Activated T-cell treated with anti-CD3 and anti-CD28 coated beads for 1 hour (primary cell): ENCODE data around the gene TMPRSS11E.
"Not testable (repeated sequence)": the region's sequence is repeated elsewhere in the genome, so short reads cannot be mapped to it uniquely, and the experiment has no call there.

Source experiments
- DNase-seq: peaks from one replicate; pipeline ENCODE4 v3.0.0-alpha.2; 2020; ENCODE audit warnings: low read depth

Gene TMPRSS11E, protein sequence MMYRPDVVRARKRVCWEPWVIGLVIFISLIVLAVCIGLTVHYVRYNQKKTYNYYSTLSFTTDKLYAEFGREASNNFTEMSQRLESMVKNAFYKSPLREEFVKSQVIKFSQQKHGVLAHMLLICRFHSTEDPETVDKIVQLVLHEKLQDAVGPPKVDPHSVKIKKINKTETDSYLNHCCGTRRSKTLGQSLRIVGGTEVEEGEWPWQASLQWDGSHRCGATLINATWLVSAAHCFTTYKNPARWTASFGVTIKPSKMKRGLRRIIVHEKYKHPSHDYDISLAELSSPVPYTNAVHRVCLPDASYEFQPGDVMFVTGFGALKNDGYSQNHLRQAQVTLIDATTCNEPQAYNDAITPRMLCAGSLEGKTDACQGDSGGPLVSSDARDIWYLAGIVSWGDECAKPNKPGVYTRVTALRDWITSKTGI

DNA sequence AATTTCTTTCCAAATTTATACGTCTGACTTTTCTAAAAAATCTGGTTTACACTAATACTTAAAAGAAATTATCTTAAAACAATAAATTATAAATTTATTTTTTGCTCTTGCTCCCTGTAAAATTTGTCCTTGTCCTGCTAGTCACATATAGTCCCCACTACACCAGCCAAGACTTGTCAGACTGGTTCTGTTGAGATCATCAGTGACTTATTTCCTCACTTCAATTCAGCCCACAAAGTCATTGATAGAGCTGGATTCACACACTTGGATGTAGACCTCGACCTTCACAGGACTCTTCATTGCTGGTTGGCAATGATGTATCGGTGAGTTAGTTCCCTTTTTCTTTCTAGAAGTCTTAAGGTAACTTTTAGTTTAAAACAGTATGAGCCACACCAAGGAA is at the start of gene TMPRSS11E:
TSS of gene TMPRSS11E (plus strand) at position 263 of the 400 bp plus-strand sequence. CDS start at position 313, 50 bp downstream.
- DNase-seq: no peak

DNA sequence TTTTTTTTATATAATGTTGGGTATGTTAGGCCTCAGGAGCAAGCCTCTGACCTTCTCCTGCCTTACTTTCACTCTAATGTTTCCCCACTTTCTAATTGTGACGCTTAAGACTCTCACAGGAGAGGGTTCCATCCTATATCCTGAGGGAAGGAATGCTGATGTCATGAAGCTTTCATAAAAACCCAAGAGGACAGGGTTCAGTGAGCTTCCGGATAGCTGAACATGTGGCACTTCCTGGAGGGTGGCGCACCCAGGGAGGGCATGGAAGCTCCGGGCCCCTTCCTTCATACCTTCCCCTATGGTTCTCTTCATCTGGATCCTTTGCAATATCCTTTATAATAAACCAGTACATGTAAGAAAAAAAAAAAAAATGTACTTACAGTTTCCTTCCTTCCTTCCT is 48.0 kb upstream of the TMPRSS11E start:
- DNase-seq: no peak

DNA sequence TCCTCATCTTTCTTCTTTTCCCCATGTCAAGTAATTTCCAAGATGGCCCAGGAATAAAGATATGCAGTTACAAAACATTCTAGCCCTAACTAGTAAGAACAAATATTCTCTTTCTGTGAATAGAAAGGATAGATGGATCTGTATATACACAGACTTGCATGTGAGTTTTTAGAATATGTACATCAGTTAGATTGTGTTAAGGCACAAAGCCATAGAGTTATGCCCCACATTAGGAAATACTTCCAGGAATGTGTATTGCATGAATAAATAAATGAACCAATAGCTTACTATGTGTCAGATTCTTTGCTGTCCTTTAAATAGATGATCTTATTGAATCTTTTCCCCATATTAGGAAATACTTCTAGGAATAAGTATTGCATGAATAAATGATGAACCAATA is 46.0 kb upstream of the TMPRSS11E start:
- no peak for DNase-seq

DNA sequence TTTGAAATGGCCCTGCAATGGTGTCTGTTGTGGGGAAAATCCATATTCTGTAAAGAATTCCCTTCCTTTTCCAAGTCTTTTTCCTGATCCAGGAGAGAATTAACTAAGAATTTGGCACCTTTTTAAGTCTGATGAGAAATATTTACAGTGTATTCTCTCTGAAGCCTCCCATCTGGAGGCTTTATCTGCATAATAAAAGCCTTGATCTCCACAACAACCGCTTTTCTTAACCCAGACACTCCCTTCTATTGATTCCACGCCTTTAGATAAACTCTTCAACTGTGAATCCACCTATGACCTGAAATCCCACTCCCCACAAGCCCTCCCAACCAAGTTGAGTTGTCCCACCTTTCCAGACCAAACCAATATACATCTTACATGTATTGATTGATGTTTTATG is 43.1 kb upstream of the TMPRSS11E start:
- DNase-seq: no peak

DNA sequence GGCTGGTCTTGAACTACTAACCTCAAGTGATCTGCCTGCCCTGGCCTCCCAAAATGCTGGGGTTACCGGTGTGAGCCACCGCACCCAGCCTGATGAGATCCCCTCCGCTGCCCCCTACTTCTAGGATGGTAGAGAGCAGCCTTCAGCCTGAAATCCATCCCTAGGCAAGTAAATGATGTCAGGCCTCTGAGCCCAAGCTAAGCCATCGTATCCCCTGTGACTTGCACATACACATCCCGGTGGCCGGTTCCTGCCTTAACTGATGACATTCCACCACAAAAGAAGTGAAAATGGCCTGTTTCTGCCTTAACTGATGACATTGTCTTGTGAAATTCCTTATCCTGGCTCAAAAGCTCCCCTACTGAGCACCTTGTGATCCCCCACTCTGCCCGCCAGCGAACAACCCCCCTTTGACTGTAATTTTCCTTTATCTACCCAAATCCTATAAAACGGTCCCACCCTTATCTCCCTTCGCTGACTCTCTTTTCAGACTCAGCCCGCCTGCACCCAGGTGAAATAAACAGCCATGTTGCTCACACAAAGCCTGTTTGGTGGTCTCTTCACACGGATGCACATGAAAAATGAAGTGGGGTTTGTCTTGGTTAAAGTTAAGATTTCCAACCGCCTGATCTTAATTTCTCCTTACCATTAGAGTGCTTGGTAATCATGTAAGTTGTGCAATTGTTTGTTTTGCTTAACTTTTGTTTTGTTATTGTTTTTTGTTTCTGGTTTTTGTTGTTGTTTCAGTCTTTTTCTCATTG is 41.4 kb upstream of the TMPRSS11E start:
- not testable (repeated sequence) for DNase-seq

DNA sequence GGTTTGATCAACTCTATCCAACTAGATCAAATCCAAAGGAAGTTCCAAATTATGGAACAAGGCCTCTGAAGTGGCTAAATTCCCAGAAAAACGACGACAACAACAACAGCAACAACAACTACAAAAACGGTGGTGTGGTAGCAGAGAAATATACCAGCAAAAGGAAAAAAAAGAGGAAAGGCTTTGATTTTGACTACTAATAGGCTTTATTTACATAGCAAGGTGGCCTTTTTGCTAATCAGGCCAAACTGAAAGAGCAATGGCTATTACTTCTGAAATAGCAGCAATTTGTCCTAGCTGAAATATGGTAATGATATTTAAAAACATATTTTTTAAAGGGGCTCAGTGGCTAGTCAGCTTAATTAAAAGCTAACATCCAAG is 40.8 kb upstream of the TMPRSS11E start:
- DNase-seq: no peak

DNA sequence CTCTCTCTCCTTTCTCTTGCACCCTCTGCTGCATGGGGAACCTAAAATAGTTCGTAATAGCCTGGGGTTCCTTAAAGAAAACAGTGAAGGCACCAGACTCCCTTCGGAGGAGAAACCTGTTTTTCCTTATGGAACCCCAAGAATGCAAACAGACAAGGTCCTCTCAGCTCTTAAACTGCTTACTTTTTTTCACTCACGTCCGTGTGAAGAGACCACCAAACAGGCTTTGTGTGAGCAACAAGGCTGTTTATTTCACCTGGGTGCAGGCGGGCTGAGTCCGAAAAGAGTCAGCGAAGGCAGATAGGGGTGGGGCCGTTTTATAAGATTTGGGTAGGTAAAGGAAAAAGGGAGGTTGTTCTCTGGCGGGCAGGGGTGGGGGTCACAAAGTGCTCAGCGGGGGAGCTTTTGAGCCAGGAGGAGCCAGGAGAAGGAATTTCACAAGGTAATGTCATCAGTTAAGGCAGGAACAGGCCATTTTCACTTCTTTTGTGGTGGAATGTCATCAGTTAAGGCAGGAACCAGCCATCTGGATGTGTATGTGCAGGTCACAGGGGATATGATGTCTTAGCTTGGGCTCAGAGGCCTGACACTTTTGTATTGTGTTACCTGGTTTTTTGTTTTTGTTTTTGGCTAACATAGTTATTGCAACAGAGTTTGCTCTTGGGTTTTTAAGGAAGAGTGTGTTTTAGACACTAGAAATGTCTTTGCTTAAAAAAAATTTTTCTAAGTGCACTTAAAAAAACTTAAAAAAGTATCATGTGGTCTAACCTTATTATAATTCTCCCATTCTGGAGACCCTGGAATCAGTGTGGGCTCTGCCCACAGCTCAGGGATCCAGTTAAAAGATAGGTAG is 40.0 kb upstream of the TMPRSS11E start:
- not testable (repeated sequence) for DNase-seq

DNA sequence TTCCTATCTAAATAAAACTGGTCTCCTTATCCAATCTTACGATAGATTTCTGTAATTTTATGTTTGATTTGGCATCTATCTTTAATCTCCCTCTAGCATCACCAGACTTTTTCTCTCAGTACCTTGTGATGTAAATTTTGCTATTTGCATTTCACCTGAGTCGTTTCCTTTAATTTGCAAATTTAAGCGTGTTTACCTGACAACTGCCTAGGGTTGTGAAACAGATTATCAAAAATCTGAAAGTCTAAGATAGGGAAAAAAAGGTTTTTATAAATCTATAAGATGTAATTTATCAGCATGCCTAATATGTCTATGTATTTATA is 39.4 kb upstream of the TMPRSS11E start:
- no peak for DNase-seq

DNA sequence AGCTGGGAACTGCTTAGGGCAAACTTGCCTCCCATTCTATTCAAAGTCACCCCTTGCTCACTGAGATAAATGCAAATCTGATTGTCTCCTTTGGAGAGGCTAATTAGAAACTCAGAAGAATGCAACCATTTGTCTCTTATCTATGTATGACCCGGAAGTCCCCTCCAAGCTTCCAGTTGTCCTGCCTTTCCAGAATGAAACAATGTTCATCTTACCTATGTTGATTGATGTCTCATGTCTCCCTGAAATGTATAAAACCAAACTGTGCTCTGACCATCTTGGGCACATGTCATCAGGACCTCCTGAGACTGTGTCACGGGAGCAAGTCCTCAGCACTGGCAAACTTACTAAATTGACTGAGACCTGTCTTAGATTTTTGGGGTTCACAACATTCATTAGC is 37.1 kb upstream of the TMPRSS11E start:
- DNase-seq: no peak

DNA sequence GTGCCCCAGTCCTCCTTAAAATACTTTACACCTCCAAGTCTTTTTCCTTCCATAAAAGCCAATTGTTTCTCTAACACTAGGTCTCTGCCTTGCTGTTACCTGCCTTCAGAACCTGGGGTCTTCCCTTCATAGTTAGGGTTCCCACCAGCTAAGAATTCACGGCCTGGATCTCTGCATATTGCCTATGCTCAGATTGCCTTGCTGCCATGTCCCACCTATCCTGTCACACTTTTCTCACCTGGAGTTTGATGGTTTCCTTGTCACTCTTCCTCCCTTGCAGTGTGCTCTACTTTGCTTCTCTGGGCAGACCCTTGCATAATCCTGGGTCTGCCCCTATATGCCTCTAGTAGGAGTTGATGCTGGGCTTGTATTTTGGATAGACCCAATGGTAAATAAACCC is 36.6 kb upstream of the TMPRSS11E start:
- no peak for DNase-seq

DNA sequence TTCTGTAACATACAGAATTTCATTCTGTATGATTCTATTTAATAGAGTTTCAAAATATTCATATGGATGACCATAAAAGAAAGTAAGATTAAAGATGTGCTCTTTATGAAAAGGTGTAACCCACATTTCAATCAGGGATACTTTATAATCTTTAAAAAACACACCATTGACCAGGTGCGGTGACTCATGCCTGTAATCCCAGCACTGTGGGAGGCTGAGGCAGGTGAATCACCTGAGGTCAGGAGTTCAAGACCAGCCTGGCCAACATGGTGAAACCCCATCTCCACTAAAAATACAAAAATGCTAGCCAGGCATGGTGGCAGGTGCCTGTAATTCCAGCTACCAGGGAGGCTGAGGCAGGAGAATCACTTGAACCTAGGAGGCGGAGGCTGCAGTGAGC is 35.2 kb upstream of the TMPRSS11E start:
- DNase-seq: not testable (repeated sequence)

DNA sequence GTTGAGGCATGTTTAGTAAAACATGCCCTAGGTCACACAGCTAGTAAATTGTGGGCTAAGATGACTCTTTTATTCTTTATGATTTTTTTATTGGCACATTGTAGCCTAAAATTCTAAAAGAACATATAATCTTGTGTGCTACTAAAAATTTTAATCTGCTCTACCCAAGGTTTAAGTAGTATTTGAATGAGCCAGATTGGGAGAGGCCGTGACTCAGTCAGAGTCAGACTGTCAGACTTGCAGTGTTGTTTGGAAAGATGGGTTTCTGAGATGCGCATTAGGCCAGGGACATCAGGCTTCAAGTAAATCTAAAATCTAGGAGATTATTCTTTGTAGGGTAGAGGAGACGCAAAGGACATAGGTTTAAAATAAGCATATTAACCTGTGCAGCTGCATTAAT is 30.7 kb upstream of the TMPRSS11E start:
- DNase-seq: no peak

DNA sequence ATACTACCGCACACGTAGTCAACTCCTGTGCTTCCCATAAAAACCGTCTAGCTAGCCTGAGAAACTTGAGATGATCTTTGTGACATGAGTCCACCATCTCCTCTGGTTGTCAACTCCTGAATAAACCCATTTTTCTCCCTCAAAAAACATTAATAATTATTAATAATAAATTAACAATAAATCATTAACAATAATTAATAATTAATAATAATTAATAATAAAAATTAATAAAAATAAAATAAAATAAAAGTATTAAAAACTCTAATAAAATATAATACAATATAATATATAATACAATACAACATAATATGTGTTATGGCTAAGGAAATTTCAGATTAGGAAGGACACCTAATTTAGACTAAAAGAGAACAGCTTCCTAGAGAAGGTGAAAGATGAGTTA is 20.7 kb upstream of the TMPRSS11E start:
- no peak for DNase-seq

DNA sequence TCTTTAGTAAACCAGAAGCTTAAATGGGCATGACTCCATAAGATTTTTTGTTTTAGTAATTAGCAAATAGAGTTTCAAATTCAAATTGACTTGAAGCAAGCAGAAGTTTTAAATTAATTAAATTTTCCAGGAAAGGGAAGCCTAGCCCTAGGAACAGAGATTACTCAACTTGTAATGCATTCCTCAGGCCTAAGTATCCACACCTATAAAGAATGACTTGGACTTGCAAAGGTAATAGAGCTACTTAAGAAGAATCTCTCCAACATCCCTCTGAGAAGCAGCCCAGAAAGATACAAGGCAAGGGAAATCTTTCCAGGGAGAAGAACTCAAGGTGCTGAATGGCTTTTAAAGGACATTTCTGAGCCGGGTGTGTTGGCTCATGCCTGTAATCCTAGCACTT is 16.9 kb upstream of the TMPRSS11E start:
- no peak for DNase-seq

DNA sequence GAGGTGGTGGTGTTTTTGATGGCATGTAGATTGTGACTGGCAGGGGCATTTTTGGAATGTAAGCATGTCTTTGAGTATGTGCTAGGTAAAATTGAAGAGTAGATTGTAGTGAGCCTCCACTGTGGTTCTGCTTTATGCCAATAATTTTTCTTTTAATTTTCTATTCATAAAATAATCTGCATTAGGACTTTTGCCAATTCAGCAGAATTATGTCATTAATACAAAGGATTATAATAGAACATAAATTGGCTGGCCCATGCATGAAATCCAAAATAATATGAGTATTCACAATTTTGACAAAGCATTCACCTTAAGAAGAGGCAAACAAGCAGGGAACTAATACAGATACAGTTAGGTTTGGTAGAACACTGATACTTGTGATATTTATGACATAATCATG is 14.9 kb upstream of the TMPRSS11E start:
- DNase-seq: no peak

DNA sequence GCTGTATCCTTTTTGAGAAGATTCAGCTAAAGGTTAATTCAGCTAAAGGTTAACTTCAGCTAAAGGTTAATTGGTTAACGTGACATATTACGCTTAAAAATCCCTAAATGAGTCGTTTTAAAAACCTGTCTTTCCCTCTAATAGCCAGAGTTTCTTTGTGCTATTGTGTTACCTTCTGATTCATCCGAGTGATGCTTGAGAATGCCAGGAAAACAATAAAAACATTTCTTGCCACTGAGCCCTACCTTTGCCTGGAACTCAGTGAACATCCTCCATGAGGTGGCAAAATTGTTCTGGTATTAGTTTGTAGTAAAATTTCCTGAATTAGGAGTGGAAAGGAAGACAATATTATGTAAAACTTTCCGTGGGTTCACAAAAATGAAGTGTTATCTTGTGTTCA is 13.7 kb upstream of the TMPRSS11E start:
- no peak for DNase-seq

DNA sequence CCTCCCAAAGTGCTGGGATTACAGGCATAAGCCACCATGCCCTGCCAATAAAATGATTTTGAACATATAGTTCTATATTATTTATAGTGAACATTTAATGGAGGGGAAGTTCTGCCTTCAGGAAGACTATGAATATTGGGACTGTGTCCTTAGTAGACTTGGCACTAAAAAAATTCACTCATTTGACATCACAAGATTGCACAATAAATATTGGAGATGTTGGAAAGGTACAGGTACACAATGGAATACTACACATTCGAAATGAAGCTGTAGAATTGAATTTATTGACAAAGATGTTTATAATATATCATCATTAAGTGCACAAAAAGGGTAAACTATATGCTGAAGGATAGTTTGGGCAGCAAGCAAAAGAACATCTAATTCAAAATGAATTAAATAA is 13.0 kb upstream of the TMPRSS11E start:
- DNase-seq: no peak

DNA sequence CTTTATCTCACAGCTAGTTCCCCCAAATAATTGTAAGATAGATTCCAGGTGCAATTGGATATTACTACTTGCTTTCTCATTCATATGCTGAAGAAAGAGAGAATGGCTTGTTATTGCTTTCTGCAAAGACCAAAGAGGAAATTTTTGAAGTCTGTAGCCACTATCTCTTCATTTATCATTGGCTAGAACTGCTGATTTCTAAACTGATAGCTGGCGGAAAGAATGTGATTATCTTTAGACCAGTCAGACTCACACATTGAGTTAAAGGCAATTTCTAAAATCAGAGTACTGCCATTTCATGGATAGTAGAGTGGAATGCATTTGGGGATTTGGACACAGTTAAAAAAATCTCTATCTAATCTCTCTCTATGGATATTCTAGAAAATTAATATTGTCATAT is 12.4 kb upstream of the TMPRSS11E start:
- DNase-seq: no peak

DNA sequence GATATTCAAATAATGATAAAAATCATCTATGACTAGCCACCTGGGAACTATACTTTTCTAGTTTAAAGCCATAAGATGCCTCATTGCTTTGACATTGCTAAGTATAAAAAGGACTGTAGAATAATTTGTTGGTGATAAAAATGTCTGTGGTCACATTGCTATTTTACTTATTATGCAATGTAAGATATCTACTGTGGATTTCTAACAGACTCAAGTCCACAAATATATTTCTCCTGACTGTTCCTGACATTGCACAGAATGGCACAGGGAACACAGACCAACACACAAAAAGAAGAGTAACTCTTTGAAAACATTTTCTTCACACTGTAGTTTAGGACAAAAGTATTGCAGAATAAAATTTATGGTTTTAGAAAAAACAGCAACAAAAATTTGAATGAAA is 2.2 kb upstream of the TMPRSS11E start:
- DNase-seq: no peak

DNA sequence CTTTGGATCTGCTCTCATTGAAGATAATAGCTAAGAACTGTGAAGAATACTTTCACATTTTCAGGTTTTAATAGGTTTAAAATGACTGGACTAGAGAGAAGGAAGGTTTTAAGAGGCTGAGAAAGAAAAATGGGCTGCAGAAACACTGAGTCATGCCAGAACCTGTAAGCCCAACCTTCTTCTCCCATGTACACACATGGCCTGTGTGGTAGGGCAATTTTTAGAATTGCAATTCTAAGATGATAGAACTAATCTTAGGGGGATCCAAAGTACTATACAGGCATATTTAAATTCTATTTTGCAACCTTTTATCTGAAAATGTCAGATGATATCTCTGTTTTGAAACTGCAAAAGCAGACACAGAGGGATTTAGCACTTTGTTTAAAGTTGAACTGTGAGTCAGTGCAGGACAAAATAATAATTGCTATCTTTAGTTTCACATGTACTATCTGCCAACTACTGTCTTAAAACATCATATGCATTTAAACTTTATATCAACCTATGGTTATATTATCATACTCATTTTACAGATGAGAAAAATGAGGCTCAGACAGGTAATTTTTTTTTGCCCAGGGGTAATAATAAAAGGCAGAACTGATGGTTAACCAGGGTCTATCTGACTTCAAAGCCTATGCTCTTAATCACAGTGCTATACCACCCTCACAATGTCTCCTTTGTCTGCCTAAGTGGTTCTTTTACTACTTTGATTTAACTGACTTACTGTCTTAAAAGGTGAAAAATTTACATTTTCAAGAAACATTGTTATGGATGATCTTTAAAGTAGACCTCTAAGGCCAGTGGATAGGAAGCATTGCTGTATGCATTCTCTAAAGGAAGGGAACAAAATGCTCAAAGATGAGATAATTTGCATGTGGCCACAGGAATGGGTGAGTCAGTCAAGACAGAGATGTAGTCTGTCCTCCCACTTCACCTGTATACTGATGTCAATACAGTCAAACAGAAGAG is 4.3 kb downstream of the TMPRSS11E start:
- DNase-seq: no peak

DNA sequence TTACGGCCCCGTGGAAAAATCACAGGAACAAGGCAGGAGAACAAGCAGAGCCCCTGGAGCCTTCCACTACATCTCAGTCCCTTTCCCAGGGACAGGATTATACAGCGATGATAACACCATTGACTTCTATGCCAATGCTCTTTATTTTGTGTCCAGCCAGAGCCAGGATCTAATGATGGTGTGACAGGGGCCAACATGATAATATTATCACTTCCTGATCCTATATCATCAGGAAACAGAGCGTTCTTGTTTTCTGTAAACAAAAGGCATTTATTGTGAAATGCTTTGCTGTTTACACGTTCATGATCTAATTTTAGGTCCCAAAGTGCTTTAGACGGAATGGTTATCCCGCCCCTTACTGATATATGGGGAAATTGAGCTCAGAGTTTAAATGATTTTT is 12.8 kb downstream of the TMPRSS11E start:
- no peak for DNase-seq

DNA sequence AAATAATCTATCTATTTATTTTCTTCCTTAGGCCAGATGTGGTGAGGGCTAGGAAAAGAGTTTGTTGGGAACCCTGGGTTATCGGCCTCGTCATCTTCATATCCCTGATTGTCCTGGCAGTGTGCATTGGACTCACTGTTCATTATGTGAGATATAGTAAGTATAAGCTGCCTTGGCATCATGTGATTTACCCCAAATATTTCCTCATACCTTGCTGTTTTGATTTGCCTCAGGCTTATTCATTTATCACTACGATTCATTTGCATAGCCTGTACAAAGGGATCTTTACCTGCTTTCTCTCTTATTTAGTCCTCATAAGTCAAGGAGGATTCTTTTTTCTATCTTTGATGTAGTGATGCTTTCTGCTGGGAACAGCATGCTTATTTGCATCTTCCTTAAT is 14.5 kb downstream of the TMPRSS11E start:
- no peak for DNase-seq
